ENCODE results near the gene IZUMO1.

DNA sequence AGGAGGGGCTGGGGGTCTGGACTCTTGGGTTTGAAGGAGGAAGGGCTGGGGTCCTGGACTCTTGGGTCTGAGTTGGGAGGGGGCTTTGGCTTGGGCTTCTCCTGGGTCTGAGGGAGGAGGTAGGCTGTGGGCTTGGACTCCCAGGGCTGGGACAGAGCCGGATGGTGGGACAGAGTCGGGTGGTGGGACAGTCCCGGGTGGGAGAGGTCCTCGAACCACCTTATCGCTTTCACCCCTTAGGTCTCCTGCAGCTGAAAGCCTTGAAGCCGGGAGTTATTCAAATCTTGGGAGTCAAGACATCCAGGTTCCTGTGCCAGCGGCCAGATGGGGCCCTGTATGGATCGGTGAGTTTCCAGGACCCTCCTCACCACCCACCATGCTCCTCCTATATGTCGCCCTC is 10.0 kb upstream of the IZUMO1 start:
- TF ChIP-seq POLR2A (IDR thresholded peaks at IDR 0.05; ENCODE audit: extremely low read depth, insufficient read length): no peak
- TF ChIP-seq, protein P1, sequence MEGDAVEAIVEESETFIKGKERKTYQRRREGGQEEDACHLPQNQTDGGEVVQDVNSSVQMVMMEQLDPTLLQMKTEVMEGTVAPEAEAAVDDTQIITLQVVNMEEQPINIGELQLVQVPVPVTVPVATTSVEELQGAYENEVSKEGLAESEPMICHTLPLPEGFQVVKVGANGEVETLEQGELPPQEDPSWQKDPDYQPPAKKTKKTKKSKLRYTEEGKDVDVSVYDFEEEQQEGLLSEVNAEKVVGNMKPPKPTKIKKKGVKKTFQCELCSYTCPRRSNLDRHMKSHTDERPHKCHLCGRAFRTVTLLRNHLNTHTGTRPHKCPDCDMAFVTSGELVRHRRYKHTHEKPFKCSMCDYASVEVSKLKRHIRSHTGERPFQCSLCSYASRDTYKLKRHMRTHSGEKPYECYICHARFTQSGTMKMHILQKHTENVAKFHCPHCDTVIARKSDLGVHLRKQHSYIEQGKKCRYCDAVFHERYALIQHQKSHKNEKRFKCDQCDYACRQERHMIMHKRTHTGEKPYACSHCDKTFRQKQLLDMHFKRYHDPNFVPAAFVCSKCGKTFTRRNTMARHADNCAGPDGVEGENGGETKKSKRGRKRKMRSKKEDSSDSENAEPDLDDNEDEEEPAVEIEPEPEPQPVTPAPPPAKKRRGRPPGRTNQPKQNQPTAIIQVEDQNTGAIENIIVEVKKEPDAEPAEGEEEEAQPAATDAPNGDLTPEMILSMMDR (IDR thresholded peaks at IDR 0.05; ENCODE audit: low read depth, low read length): no peak
